Astrocyte of the cerebellum (primary cell): Measurements from ENCODE around the gene TFAP2D.

Source experiments
- DNase-seq: peaks from one replicate; pipeline ENCODE4 v3.0.0-alpha.2; 2011; ENCODE audit warnings: low read depth
- H3K4me3 ChIP-seq: 2 replicates; pipeline ENCODE4 v1.5.1; 2011; ENCODE audit warnings: mild to moderate bottlenecking, low read depth, low read length, moderate library complexity
- CTCF ChIP-seq: IDR thresholded peaks from 2 replicates; pipeline ENCODE4 v1.5.1; 2012; ENCODE audit warnings: low read length, low read depth, moderate library complexity, mild to moderate bottlenecking; ENCODE audit errors: missing control alignments
- in situ Hi-C: cut with HindIII; loops from 2 replicates; pipeline ENCODE4 v1.10.0; 2017; ENCODE audit warnings: low sequenced_read_pairs

The TFAP2D gene

GRCh38 chr6:50819904-50820868 is 106.9 kb downstream of the TFAP2D start:
- no peak for DNase-seq
- no peak for TF ChIP-seq CTCF
- in situ Hi-C loops, result no loop called here
- no peak overlapping the region for H3K4me3 ChIP-seq

- no peak overlapping the region for H3K4me3 ChIP-seq
- TF ChIP-seq CTCF, result no peak
- no peak for DNase-seq
- in situ Hi-C loops, result no loop called here
These were observed 107.5 kb downstream of the TFAP2D start for GRCh38 chr6:50820869-50821264.

DNA sequence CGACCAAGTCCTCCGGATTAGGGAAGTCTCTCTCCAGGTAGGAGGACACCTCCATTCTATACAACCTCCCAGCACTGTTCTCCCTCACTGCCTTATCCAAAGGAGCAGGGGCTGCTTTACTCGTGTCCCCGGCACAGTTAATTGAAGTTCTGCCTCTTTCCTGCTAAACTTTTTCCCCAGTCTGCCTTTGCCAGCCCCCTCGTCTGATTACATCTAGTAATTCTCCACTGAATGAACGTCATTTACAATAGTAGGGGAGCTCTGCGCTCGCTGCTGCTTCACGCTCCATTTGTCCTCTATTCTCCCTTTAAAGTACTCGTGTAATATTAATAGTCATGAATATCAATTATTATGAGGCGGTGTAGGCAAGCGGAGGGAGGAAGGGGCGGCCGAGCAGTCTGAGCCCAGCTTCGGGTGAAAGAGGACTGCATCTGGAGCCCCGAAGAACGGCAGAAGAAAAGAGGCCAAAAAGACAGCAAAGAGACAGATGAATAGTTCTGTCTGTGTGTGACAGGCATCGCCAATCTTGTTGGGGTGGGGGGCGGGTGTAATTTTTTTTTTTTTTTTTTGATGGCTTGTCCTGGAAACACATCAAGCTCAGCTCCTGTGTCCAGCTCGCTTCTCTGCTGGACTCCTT is 108.2 kb downstream of the TFAP2D start:
- no peak for TF ChIP-seq CTCF
- DNase-seq, result no peak
- in situ Hi-C loops, result no loop called here
- no peak overlapping the region for H3K4me3 ChIP-seq

- TF ChIP-seq CTCF, result no peak
- DNase-seq, result no peak
- in situ Hi-C loops, result no loop called here
- H3K4me3 ChIP-seq, result no peak overlapping the region
These were observed 108.8 kb downstream of the TFAP2D start for GRCh38 chr6:50822078-50822476.
